ENCODE results near the gene FAM110A.

FAM110A gene

GRCh38 chr20:815914-816606, 17.5 kb upstream of the FAM110A start:
- DNase-seq (ENCODE audit: insufficient read length): peak; percentile 48
- no peak for TF ChIP-seq POLR2A (IDR thresholded peaks at IDR 0.05; ENCODE audit: low read depth, low read length)
- TF ChIP-seq TAF1 (IDR thresholded peaks at IDR 0.05; ENCODE audit: borderline replicate concordance, low read depth, low read length): no peak
- peak; percentile 71 for FAIRE-seq

GRCh38 chr20:818001-818664, 15.4 kb upstream of the FAM110A start:
- no peak for TF ChIP-seq POLR2AphosphoS5 (IDR thresholded peaks at IDR 0.05; ENCODE audit: low read depth, low read length)
- FAIRE-seq (no peak), DNase-seq (ENCODE audit: insufficient read length) (no peak)

GRCh38 chr20:819680-820322, 13.7 kb upstream of the FAM110A start:
- FAIRE-seq: no peak
- no peak for TF ChIP-seq POLR2A (IDR thresholded peaks at IDR 0.05; ENCODE audit: low read depth, low read length)
- no peak for TF ChIP-seq TAF1 (IDR thresholded peaks at IDR 0.05; ENCODE audit: borderline replicate concordance, low read depth, low read length)
- TF ChIP-seq POLR2AphosphoS5 (IDR thresholded peaks at IDR 0.05; ENCODE audit: low read depth, low read length): no peak
- DNase-seq (ENCODE audit: insufficient read length): no peak

GRCh38 chr20:820323-820953, 13.1 kb upstream of the FAM110A start:
- TF ChIP-seq POLR2AphosphoS5 (IDR thresholded peaks at IDR 0.05; ENCODE audit: low read depth, low read length): no peak
- TF ChIP-seq TAF1 (IDR thresholded peaks at IDR 0.05; ENCODE audit: borderline replicate concordance, low read depth, low read length): no peak
- TF ChIP-seq POLR2A (IDR thresholded peaks at IDR 0.05; ENCODE audit: low read depth, low read length): no peak
- DNase-seq (ENCODE audit: insufficient read length) (no peak), FAIRE-seq (no peak)

- no peak for FAIRE-seq
- DNase-seq (ENCODE audit: insufficient read length): no peak
- no peak for TF ChIP-seq POLR2A (IDR thresholded peaks at IDR 0.05; ENCODE audit: low read depth, low read length)
- no peak for TF ChIP-seq POLR2AphosphoS5 (IDR thresholded peaks at IDR 0.05; ENCODE audit: low read depth, low read length)
- TF ChIP-seq TAF1 (IDR thresholded peaks at IDR 0.05; ENCODE audit: borderline replicate concordance, low read depth, low read length): no peak
Observed at GRCh38 chr20:821046-821730, 12.3 kb upstream of the FAM110A start.

- DNase-seq (ENCODE audit: insufficient read length) (no peak), FAIRE-seq (no peak)
- TF ChIP-seq POLR2AphosphoS5 (IDR thresholded peaks at IDR 0.05; ENCODE audit: low read depth, low read length) (no peak), TAF1 (IDR thresholded peaks at IDR 0.05; ENCODE audit: borderline replicate concordance, low read depth, low read length) (no peak), POLR2A (IDR thresholded peaks at IDR 0.05; ENCODE audit: low read depth, low read length) (no peak)
Observed at GRCh38 chr20:821731-822065, 11.8 kb upstream of the FAM110A start.

GRCh38 chr20:822651-823573, 10.6 kb upstream of the FAM110A start:
- no peak for FAIRE-seq
- no peak for DNase-seq (ENCODE audit: insufficient read length)
- no peak for TF ChIP-seq TAF1 (IDR thresholded peaks at IDR 0.05; ENCODE audit: borderline replicate concordance, low read depth, low read length)
- TF ChIP-seq POLR2A (IDR thresholded peaks at IDR 0.05; ENCODE audit: low read depth, low read length): no peak
- TF ChIP-seq POLR2AphosphoS5 (IDR thresholded peaks at IDR 0.05; ENCODE audit: low read depth, low read length): no peak

GRCh38 chr20:823574-823902, 10.0 kb upstream of the FAM110A start:
- no peak for DNase-seq (ENCODE audit: insufficient read length)
- no peak for FAIRE-seq
- TF ChIP-seq TAF1 (IDR thresholded peaks at IDR 0.05; ENCODE audit: borderline replicate concordance, low read depth, low read length): no peak
- no peak for TF ChIP-seq POLR2A (IDR thresholded peaks at IDR 0.05; ENCODE audit: low read depth, low read length)
- TF ChIP-seq POLR2AphosphoS5 (IDR thresholded peaks at IDR 0.05; ENCODE audit: low read depth, low read length): no peak

- no peak for DNase-seq (ENCODE audit: insufficient read length)
- FAIRE-seq: no peak
- TF ChIP-seq POLR2AphosphoS5 (IDR thresholded peaks at IDR 0.05; ENCODE audit: low read depth, low read length): no peak
Observed at GRCh38 chr20:824490-824889, 9.0 kb upstream of the FAM110A start.

- FAIRE-seq (no peak), DNase-seq (ENCODE audit: insufficient read length) (no peak)
Observed at GRCh38 chr20:824916-825315, 8.6 kb upstream of the FAM110A start.

More at GRCh38 chr20:824916-825315, 8.6 kb upstream of the FAM110A start:
- TF ChIP-seq TAF1 (IDR thresholded peaks at IDR 0.05; ENCODE audit: borderline replicate concordance, low read depth, low read length) (no peak), POLR2AphosphoS5 (IDR thresholded peaks at IDR 0.05; ENCODE audit: low read depth, low read length) (no peak), POLR2A (IDR thresholded peaks at IDR 0.05; ENCODE audit: low read depth, low read length) (no peak)
